ENCODE data around the gene FBXL7.
A peak's percentile ranks its signal among the peaks of the same experiment; 100 is the strongest.

FBXL7 gene

DNA sequence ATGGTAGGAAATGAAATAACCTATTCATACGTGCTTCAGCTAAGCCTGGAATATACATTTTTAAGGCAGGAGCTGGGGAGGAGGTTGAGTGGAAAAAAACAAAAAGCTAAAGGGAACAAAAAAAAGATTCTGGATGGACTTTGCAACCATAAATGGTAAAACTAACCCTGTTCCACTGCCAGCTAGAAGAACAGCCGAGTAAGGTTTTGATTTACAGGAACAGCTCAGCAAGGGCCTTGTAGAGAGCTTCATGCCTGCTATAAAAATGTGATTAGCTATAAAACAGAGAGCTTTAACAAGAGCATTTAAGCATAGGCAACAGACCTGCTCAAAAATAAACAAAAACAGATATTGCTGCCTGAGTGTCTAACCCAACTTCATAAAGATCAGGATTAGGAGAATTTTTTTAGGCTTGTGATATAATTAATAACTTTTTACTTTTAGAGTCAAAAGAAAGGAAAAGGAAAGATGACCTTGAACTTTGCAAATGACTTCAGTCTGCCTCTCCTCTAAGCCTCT is 194.8 kb downstream of the FBXL7 start:
- DNase-seq (no peak), ATAC-seq (no peak)
- Mint-ChIP-seq H3K27ac (no peak overlapping the region), H3K9me3 (peaks cover 0 to 8% of the 10 kb centered on the region in 2 donors), H3K27me3 (no peaks in the 10 kb centered on the region), H3K4me1 (no peaks in the 10 kb centered on the region), H3K4me3 (no peak overlapping the region)

GRCh38 chr5:15695215-15695731 is 195.3 kb downstream of the FBXL7 start:
- Mint-ChIP-seq H3K9me3 (peaks cover 0 to 8% of the 10 kb centered on the region in 2 donors), H3K4me3 (no peak overlapping the region), H3K27ac (peak overlapping the region in 1 of 2 donors; percentile 83), H3K4me1 (no peaks in the 10 kb centered on the region), H3K27me3 (no peaks in the 10 kb centered on the region)
- ATAC-seq = peak; percentile 28
- no peak for DNase-seq

DNA sequence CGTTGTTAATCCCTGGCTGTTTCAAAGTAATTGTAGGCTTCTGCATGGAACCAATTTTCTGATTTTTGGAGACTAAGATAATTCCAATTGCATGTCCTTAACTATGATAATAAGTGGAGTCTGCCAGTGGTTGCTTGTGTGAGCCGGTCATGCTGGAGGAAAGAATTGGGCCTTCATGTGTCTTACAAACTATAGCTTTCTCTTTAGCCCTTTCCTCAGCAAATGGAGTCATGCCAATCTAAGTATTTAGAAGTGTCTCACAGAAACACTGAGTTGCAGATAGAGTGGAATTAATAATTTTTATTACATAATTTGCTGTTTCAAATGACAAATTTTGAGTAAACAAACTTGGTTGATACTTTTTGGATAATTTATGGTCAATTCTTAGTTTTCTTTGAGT is 200.4 kb downstream of the FBXL7 start:
- no peak for DNase-seq
- Mint-ChIP-seq H3K27me3 (no peaks in the 10 kb centered on the region), H3K9me3 (peaks cover 0 to 8% of the 10 kb centered on the region in 2 donors), H3K4me1 (no peaks in the 10 kb centered on the region), H3K27ac (no peak overlapping the region), H3K4me3 (no peak overlapping the region)
- ATAC-seq = no peak

DNA sequence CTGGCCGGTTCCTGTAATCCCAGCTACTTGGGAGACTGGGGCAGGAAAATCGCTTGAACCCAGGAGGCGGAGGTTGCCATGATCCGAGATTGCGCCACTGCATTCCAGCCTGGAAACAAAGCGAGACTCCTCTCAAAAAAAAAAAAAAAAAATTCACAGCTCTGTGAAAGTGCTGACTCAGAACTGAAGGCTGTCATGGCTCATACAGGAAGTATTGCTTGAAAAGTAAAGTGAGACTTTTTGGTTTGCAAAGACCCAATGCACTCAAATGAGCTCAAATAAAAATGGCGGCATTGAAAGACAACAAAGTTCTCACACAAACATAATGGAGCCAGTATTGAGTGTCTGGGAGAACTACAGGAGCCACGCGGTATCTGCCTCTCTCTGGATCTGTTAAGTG is 202.1 kb downstream of the FBXL7 start:
- Mint-ChIP-seq H3K27me3 (no peaks in the 10 kb centered on the region), H3K4me3 (no peak overlapping the region), H3K4me1 (no peaks in the 10 kb centered on the region), H3K9me3 (peaks cover 0 to 3% of the 10 kb centered on the region in 2 donors), H3K27ac (no peak overlapping the region)
- no peak for ATAC-seq
- no peak for DNase-seq

DNA sequence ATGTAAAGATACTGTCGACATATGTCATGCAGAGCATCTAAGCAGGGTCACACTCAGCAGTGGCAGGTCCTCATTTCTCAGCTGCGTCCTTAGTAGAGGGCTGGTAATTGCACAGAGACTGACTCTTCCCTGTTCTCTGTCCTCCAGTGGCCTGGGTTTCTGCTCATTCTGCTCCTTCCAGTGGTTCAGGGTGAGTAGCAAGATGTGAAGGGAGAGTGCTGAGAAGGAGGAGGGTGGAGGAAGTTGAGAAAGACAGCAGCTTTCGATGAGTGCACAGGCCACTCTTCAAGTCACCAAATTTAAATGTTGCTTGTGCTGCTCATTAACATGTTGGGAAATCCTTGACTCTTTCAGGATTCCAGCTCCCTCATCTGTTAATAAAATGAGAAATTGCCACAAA is 203.9 kb downstream of the FBXL7 start:
- DNase-seq (no peak), ATAC-seq (no peak)
- no peak overlapping the region for H3K4me3 Mint-ChIP-seq
- H3K27me3 Mint-ChIP-seq = no peaks in the 10 kb centered on the region
- H3K4me1 Mint-ChIP-seq = no peaks in the 10 kb centered on the region
- no peaks in the 10 kb centered on the region for H3K9me3 Mint-ChIP-seq
- no peak overlapping the region for H3K27ac Mint-ChIP-seq

- H3K27ac Mint-ChIP-seq = no peak overlapping the region
- no peaks in the 10 kb centered on the region for H3K9me3 Mint-ChIP-seq
- no peaks in the 10 kb centered on the region for H3K4me1 Mint-ChIP-seq
- no peak overlapping the region for H3K4me3 Mint-ChIP-seq
- DNase-seq (no peak), ATAC-seq (no peak)
- no peaks in the 10 kb centered on the region for H3K27me3 Mint-ChIP-seq
Observed at GRCh38 chr5:15704397-15704947, 204.5 kb downstream of the FBXL7 start.

GRCh38 chr5:15707631-15708030 is 207.7 kb downstream of the FBXL7 start:
- DNase-seq (no peak), ATAC-seq (no peak)
- no peak overlapping the region for H3K27ac Mint-ChIP-seq
- H3K27me3 Mint-ChIP-seq = no peaks in the 10 kb centered on the region
- no peak overlapping the region for H3K4me3 Mint-ChIP-seq
- H3K9me3 Mint-ChIP-seq = peaks cover 6 to 7% of the 10 kb centered on the region in 2 donors
- no peaks in the 10 kb centered on the region for H3K4me1 Mint-ChIP-seq

- Mint-ChIP-seq H3K4me3 (no peak overlapping the region), H3K27me3 (no peaks in the 10 kb centered on the region), H3K4me1 (no peaks in the 10 kb centered on the region), H3K9me3 (peaks cover 6 to 7% of the 10 kb centered on the region in 2 donors), H3K27ac (no peak overlapping the region)
- DNase-seq (no peak), ATAC-seq (no peak)
Observed at GRCh38 chr5:15711892-15712291, 211.9 kb downstream of the FBXL7 start.

GRCh38 chr5:15715535-15715934 is 215.6 kb downstream of the FBXL7 start:
- H3K9me3 Mint-ChIP-seq = no peaks in the 10 kb centered on the region
- no peaks in the 10 kb centered on the region for H3K4me1 Mint-ChIP-seq
- DNase-seq (no peak), ATAC-seq (no peak)
- no peak overlapping the region for H3K4me3 Mint-ChIP-seq
- H3K27ac Mint-ChIP-seq = no peak overlapping the region
- no peaks in the 10 kb centered on the region for H3K27me3 Mint-ChIP-seq

DNA sequence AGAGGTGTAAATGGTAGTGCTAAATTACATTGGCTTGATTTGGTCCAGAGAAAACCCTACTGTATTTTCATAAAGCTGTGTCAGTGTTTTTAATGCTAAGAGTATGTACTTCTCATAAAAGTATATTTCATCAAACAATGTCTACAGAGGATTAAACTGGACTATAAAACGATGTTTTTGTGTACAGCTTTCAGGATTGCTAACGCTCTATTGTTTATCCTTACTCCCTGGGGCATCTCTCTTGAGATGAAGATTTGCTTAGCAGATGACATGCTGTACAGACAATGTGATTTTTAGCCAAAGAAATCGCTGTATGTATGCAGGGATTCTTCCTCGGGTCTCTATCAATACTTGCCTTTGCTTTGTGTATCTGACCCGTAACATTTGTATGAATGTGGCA is 216.0 kb downstream of the FBXL7 start:
- no peaks in the 10 kb centered on the region for H3K9me3 Mint-ChIP-seq
- H3K27me3 Mint-ChIP-seq = no peaks in the 10 kb centered on the region
- no peak overlapping the region for H3K27ac Mint-ChIP-seq
- ATAC-seq (no peak), DNase-seq (no peak)
- H3K4me3 Mint-ChIP-seq = no peak overlapping the region
- H3K4me1 Mint-ChIP-seq = no peaks in the 10 kb centered on the region

DNA sequence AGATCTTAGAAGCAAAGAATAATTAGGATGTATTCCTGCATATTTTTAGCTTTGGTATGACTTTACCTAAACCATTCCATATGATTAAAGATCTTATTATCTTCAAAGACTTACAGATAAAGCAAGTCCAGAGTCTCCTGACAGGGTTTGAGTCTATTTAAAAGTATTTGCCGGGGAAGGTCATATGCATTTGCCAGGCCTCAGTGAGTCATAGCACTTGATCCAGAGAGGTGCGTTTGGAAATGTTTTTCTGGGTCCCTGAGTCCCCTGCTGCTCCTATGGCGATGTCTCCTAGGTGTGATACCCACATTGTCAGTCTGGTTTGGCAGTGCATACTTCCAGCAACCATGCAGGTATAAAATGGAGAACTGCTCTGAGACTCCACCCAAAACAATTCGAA is 217.0 kb downstream of the FBXL7 start:
- Mint-ChIP-seq H3K4me1 (no peaks in the 10 kb centered on the region), H3K4me3 (no peak overlapping the region), H3K27ac (no peak overlapping the region), H3K27me3 (no peaks in the 10 kb centered on the region), H3K9me3 (no peaks in the 10 kb centered on the region)
- DNase-seq (no peak), ATAC-seq (no peak)

GRCh38 chr5:15718421-15719179 is 218.6 kb downstream of the FBXL7 start:
- Mint-ChIP-seq H3K9me3 (no peaks in the 10 kb centered on the region), H3K27ac (no peak overlapping the region), H3K4me1 (no peaks in the 10 kb centered on the region), H3K27me3 (no peaks in the 10 kb centered on the region), H3K4me3 (no peak overlapping the region)
- DNase-seq (no peak), ATAC-seq (no peak)

DNA sequence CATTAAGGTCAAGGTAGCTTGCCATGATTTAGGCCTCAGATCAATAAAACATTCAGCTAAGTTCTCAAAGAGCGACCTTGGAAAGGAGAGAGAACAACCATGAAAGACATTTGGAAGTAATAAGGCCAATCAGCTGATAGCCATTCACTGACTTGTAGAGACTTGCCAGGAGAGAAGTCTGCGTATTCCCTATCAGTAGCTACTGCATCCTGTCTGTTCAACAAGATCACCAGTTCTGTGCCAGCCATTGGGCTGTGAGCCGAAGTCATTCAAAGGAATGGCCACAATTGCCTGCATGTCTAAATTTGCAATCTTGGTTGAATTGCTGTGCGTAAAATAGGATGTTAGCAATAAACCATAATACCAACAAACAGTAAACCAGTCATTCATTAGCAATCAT is 219.8 kb downstream of the FBXL7 start:
- DNase-seq (no peak), ATAC-seq (no peak)
- Mint-ChIP-seq H3K4me3 (no peak overlapping the region), H3K27ac (no peak overlapping the region), H3K9me3 (peaks cover 0 to under 1% of the 10 kb centered on the region in 2 donors), H3K27me3 (no peaks in the 10 kb centered on the region), H3K4me1 (no peaks in the 10 kb centered on the region)

- Mint-ChIP-seq H3K27me3 (no peaks in the 10 kb centered on the region), H3K9me3 (peaks cover 0 to 7% of the 10 kb centered on the region in 2 donors), H3K4me3 (no peak overlapping the region), H3K27ac (no peak overlapping the region), H3K4me1 (no peaks in the 10 kb centered on the region)
- ATAC-seq = no peak
- no peak for DNase-seq
Observed at GRCh38 chr5:15720515-15720914, 220.5 kb downstream of the FBXL7 start.

GRCh38 chr5:15722305-15722704 is 222.3 kb downstream of the FBXL7 start:
- no peak for ATAC-seq
- no peaks in the 10 kb centered on the region for H3K4me1 Mint-ChIP-seq
- H3K27me3 Mint-ChIP-seq = no peaks in the 10 kb centered on the region
- no peak overlapping the region for H3K27ac Mint-ChIP-seq
- H3K4me3 Mint-ChIP-seq = no peak overlapping the region
- no peak for DNase-seq
- H3K9me3 Mint-ChIP-seq = peaks cover 2 to 8% of the 10 kb centered on the region in 2 donors

DNA sequence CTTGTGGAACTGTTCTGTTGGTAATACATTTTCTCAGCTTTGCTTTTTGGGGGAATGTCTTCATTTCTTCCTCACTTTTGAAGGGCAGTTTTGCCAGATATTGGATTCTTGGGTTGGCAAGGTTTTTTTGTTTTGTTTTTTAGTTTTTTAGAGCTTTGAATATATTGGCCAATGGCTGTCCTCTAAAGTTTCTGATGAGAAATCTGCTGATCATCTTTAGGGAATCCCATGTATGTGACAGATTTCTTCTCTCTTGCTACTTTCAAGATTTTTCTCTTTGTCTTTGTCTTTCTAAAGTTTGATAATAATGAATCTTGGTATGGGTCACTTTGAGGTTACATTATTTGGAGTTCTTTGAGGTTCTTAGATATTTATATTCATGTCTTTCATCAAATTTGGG is 227.4 kb downstream of the FBXL7 start:
- Mint-ChIP-seq H3K27me3 (no peaks in the 10 kb centered on the region), H3K27ac (no peak overlapping the region), H3K4me3 (no peak overlapping the region), H3K4me1 (no peaks in the 10 kb centered on the region), H3K9me3 (peaks cover 16 to 22% of the 10 kb centered on the region in 2 donors)
- ATAC-seq (no peak), DNase-seq (no peak)

All from stimulated activated naive CD8-positive, alpha-beta T cell treated with anti-CD3 and anti-CD28 coated beads, Interleukin-15, amount 100 ng/mL, for 72 hours (primary cell).